SK-N-SH treated with all-trans-retinoic acid at 6 μM for 48 hours (cell line): Measurements from ENCODE around the gene SLC41A1.

Experiments
- ATAC-seq: fragments of 200-7000 bp; cut with Tn5 transposase; 3 replicates; pipeline ENCODE4 v1.9.1; 2020; ENCODE audit warnings: mild to moderate bottlenecking, moderate library complexity
- ARNTL ChIP-seq: fragments of 450-650 bp; formaldehyde crosslinking; IDR thresholded peaks from 2 replicates; pipeline ENCODE4 v1.5.0; 2020; ENCODE audit warnings: low read depth, mild to moderate bottlenecking, moderate library complexity, borderline replicate concordance
- BACH2 ChIP-seq: fragments of 250-450 bp; sonication (Bioruptor Pico); IDR thresholded peaks from 2 replicates; pipeline ENCODE4 v1.9.0; 2021; ENCODE audit warnings: mild to moderate bottlenecking, borderline replicate concordance
- CSDC2 ChIP-seq: fragments of 250-450 bp; sonication (Bioruptor Pico); IDR thresholded peaks from 2 replicates; pipeline ENCODE4 v1.5.0; 2020; ENCODE audit warnings: mild to moderate bottlenecking, moderate library complexity
- ESRRG ChIP-seq: fragments of 250-450 bp; sonication (Bioruptor Pico); IDR thresholded peaks from 2 replicates; pipeline ENCODE4 v1.6.1; 2021; ENCODE audit warnings: mild to moderate bottlenecking
- GLIS3 ChIP-seq: fragments of 250-450 bp; sonication (Bioruptor Pico); IDR thresholded peaks from 2 replicates; pipeline ENCODE4 v1.5.0; 2020; ENCODE audit warnings: mild to moderate bottlenecking, moderate library complexity
- ISL1 ChIP-seq: fragments of 250-450 bp; sonication (Bioruptor Pico); IDR thresholded peaks from 2 replicates; pipeline ENCODE4 v2.1.2; 2022; ENCODE audit warnings: mild to moderate bottlenecking, moderate library complexity
- OSR1 ChIP-seq: fragments of 250-450 bp; sonication (Bioruptor Pico); IDR thresholded peaks from 2 replicates; pipeline ENCODE4 v1.8.0; 2022; ENCODE audit warnings: moderate library complexity, mild to moderate bottlenecking, inconsistent platforms
- POU6F1 ChIP-seq: fragments of 250-450 bp; sonication (Bioruptor Pico); IDR thresholded peaks from 2 replicates; pipeline ENCODE4 v1.8.0; 2021; ENCODE audit warnings: low read depth, mild to moderate bottlenecking, moderate library complexity, borderline replicate concordance
- PPARA ChIP-seq: fragments of 250-450 bp; sonication (Bioruptor Pico); IDR thresholded peaks from 2 replicates; pipeline ENCODE4 v1.5.0; 2020; ENCODE audit warnings: mild to moderate bottlenecking, borderline replicate concordance
- RARB ChIP-seq: fragments of 250-450 bp; sonication (Bioruptor Pico); IDR thresholded peaks from 2 replicates; pipeline ENCODE4 v1.8.0; 2021; ENCODE audit warnings: mild to moderate bottlenecking, moderate library complexity
- SNAI2 ChIP-seq: fragments of 250-450 bp; sonication (Bioruptor Pico); IDR thresholded peaks from 2 replicates; pipeline ENCODE4 v1.5.0; 2020; ENCODE audit warnings: mild to moderate bottlenecking, moderate library complexity
- TCF4 ChIP-seq: fragments of 250-450 bp; sonication (Bioruptor Pico); IDR thresholded peaks from 2 replicates; pipeline ENCODE4 v1.8.0; 2021; ENCODE audit warnings: mild to moderate bottlenecking, moderate library complexity, borderline replicate concordance
- TOX ChIP-seq: fragments of 250-450 bp; sonication (Bioruptor Pico); IDR thresholded peaks from 2 replicates; pipeline ENCODE4 v1.8.0; 2021; ENCODE audit warnings: mild to moderate bottlenecking, moderate library complexity, borderline replicate concordance
- TSHZ2 ChIP-seq: fragments of 250-450 bp; sonication (Bioruptor Pico); IDR thresholded peaks from 2 replicates; pipeline ENCODE4 v1.5.0; 2020; ENCODE audit warnings: mild to moderate bottlenecking, moderate library complexity
- ZC3H10 ChIP-seq: fragments of 250-450 bp; sonication (Bioruptor Pico); IDR thresholded peaks from 2 replicates; pipeline ENCODE4 v1.5.1; 2021; ENCODE audit warnings: mild to moderate bottlenecking, moderate library complexity
- ZFP3 ChIP-seq: fragments of 250-450 bp; sonication (Bioruptor Pico); IDR thresholded peaks from 2 replicates; pipeline ENCODE4 v1.5.0; 2020; ENCODE audit warnings: mild to moderate bottlenecking, moderate library complexity
- ZFP30 ChIP-seq: fragments of 450-650 bp; formaldehyde crosslinking; IDR thresholded peaks from 2 replicates; pipeline ENCODE4 v1.5.0; 2022; ENCODE audit warnings: mild to moderate bottlenecking, moderate library complexity
- ZNF565 ChIP-seq: fragments of 450-650 bp; formaldehyde crosslinking; conservative IDR thresholded peaks from 2 replicates; pipeline ENCODE4 v1.5.0; 2020; ENCODE audit warnings: low read depth, mild to moderate bottlenecking, moderate library complexity
- ZNF70 ChIP-seq: fragments of 450-650 bp; formaldehyde crosslinking; IDR thresholded peaks from 2 replicates; pipeline ENCODE4 v1.5.0; 2020; ENCODE audit warnings: mild to moderate bottlenecking, moderate library complexity
- ZNF8 ChIP-seq: fragments of 450-650 bp; formaldehyde crosslinking; IDR thresholded peaks from 2 replicates; pipeline ENCODE4 v1.5.0; 2020; ENCODE audit warnings: mild to moderate bottlenecking, moderate library complexity
- TF ChIP-seq, protein P1 (sequence below): fragments of 250-450 bp; sonication (Bioruptor Pico); IDR thresholded peaks from 2 replicates; pipeline ENCODE4 v1.5.1; 2020; ENCODE audit warnings: low read depth, mild to moderate bottlenecking, moderate library complexity
- TF ChIP-seq, protein P2 (sequence below): fragments of 250-450 bp; sonication (Bioruptor Pico); IDR thresholded peaks from 2 replicates; pipeline ENCODE4 v1.5.1; 2021; ENCODE audit warnings: mild to moderate bottlenecking, moderate library complexity

Gene SLC41A1

GRCh38 chr1:205792961-205793673, 19.9 kb downstream of the SLC41A1 start:
- TF ChIP-seq ISL1 (CRISPR knock-in tag) = no peak
- no peak for TF ChIP-seq ZNF8 (CRISPR knock-in tag)
- no peak for TF ChIP-seq ZFP3 (CRISPR knock-in tag)
- ATAC-seq = no peak

DNA sequence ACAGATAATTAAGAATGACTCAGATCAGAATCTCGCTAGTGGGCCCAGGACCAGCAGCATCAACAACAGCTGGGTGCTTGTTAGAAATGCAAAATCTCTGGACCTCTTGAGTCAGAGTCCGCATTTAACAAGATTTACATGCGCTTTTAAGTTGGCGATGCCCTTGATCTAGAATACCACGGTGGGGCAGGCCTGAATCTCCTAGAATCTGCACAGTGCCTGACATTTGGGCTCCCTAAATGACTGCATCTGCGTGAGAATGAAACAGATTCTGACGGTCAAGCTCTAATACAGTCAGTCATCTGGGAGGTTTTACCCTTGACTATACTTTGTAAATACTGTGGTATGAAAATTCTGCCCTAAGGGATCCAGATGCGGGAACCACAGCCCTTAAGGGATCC, 20.5 kb downstream of the SLC41A1 start:
- TF ChIP-seq ZNF70 (CRISPR knock-in tag) = no peak
- TF ChIP-seq, protein P1, sequence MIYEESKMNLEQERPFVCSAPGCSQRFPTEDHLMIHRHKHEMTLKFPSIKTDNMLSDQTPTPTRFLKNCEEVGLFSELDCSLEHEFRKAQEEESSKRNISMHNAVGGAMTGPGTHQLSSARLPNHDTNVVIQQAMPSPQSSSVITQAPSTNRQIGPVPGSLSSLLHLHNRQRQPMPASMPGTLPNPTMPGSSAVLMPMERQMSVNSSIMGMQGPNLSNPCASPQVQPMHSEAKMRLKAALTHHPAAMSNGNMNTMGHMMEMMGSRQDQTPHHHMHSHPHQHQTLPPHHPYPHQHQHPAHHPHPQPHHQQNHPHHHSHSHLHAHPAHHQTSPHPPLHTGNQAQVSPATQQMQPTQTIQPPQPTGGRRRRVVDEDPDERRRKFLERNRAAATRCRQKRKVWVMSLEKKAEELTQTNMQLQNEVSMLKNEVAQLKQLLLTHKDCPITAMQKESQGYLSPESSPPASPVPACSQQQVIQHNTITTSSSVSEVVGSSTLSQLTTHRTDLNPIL (CRISPR knock-in tag) = no peak
- no peak for TF ChIP-seq RARB
- TF ChIP-seq, protein P2, sequence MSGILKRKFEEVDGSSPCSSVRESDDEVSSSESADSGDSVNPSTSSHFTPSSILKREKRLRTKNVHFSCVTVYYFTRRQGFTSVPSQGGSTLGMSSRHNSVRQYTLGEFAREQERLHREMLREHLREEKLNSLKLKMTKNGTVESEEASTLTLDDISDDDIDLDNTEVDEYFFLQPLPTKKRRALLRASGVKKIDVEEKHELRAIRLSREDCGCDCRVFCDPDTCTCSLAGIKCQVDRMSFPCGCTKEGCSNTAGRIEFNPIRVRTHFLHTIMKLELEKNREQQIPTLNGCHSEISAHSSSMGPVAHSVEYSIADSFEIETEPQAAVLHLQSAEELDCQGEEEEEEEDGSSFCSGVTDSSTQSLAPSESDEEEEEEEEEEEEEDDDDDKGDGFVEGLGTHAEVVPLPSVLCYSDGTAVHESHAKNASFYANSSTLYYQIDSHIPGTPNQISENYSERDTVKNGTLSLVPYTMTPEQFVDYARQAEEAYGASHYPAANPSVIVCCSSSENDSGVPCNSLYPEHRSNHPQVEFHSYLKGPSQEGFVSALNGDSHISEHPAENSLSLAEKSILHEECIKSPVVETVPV (CRISPR knock-in tag) = no peak
- TF ChIP-seq TCF4 = no peak
- TF ChIP-seq ZNF565 (CRISPR knock-in tag) = no peak
- TF ChIP-seq OSR1 = no peak
- TF ChIP-seq ZC3H10 = no peak
- no peak for TF ChIP-seq TOX (CRISPR knock-in tag)
- TF ChIP-seq ZFP3 (CRISPR knock-in tag) = no peak
- no peak for TF ChIP-seq PPARA
- TF ChIP-seq BACH2 (CRISPR knock-in tag) = no peak
- no peak for TF ChIP-seq CSDC2 (CRISPR knock-in tag)
- no peak for TF ChIP-seq ZNF8 (CRISPR knock-in tag)
- no peak for TF ChIP-seq GLIS3 (CRISPR knock-in tag)
- no peak for TF ChIP-seq ZFP30 (CRISPR knock-in tag)
- TF ChIP-seq SNAI2 (CRISPR knock-in tag) = no peak
- TF ChIP-seq, all 23 proteins: peak for 0
- peak; percentile 45 for ATAC-seq

DNA sequence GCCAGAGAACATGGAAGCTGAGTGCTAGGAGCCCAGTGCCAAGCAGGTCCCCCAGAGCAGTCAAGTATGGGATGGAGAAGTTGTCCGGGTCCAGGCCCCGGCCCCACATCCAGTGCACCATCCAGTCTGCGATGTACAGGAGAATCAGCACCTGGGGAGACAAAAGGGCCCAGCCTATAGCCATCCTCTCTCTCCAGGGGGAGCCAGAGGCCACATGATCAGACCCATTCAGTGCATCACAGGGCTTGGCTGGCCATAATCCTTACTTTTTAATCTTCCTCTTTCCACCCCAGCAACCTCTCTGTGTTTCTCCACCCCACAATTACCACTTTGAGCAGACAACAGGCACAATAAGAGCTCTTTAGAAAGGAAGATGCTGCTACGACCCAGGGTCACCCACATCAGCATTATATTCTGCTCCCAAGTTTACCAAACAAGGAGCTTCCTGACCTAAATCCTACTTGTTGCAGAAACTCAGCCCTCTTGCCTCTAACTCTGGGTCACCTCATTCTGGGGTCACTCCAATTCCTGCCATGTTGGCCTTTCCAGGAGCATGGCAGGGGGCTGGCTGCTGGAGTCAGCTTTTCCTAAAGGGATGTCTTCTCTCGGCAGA, 21.3 kb downstream of the SLC41A1 start:
- ATAC-seq = peak; percentile 97

More for the DNA sequence above, 21.3 kb downstream of the SLC41A1 start:
- TF ChIP-seq CSDC2 (CRISPR knock-in tag) (no peak), POU6F1 (CRISPR knock-in tag) (no peak), ARNTL (CRISPR knock-in tag) (no peak), ESRRG (CRISPR knock-in tag) (no peak), ZNF565 (CRISPR knock-in tag) (no peak), ZFP3 (CRISPR knock-in tag) (no peak), ISL1 (CRISPR knock-in tag) (no peak), TSHZ2 (no peak), ZNF70 (CRISPR knock-in tag) (no peak), ZNF8 (CRISPR knock-in tag) (no peak), PPARA (no peak)
